GM12878 (cell line): ENCODE data around the gene GRIK1.

Experiments used
- HDAC2 ChIP-seq: fragments of 200-600 bp; sonication (generic); IDR thresholded peaks from 2 replicates; pipeline ENCODE4 v1.6.1; 2017
- POLR2A ChIP-seq: IDR thresholded peaks from 2 replicates; pipeline ENCODE4 v1.6.1; 2011; ENCODE audit warnings: low read depth, mild to moderate bottlenecking, low read length

GRCh38 chr21:29496337-29496736 is 443.5 kb downstream of the GRIK1 start:
- TF ChIP-seq HDAC2 (no peak), POLR2A (no peak)
